HepG2 (cell line): Measurements from ENCODE around the gene MTUS2.

ENCODE experiments used
- CTCF ChIP-seq: sonication (generic); formaldehyde crosslinking; IDR thresholded peaks from 2 replicates; pipeline ENCODE4 v1.5.0; 2020; ENCODE audit warnings: mild to moderate bottlenecking, missing genetic modification reagents, moderate library complexity
- DZIP1 ChIP-seq: sonication (generic); formaldehyde crosslinking; IDR thresholded peaks from 2 replicates; pipeline ENCODE4 v1.5.0; 2020; ENCODE audit warnings: mild to moderate bottlenecking, missing genetic modification reagents
- MAFF ChIP-seq: IDR thresholded peaks from 2 replicates; pipeline ENCODE4 v1.6.1; 2011; ENCODE audit warnings: low read depth, low read length, improper control_type of control experiment

GRCh38 chr13:29441306-29441705 is 621.2 kb downstream of the MTUS2 start:
- TF ChIP-seq DZIP1 (CRISPR knock-in tag), result no peak
- no peak for TF ChIP-seq MAFF
- no peak for TF ChIP-seq CTCF (CRISPR knock-in tag)
